Neural crest cell (in vitro differentiated cells): Measurements from ENCODE around the gene TTC38. TPM values are rescaled to one million over a fixed set of nuclear protein-coding genes. Genes with fewer than 3 reads are reported as not detected.

Source experiments
- DNase-seq: peaks from one replicate; pipeline ENCODE4 v3.0.0; 2021; ENCODE audit warnings: low read depth, mixed read lengths, low spot score
- H3K27ac Mint-ChIP-seq: one replicate; pipeline ENCODE4 v1.8.0; 2021; ENCODE audit warnings: mild to moderate bottlenecking, mixed read lengths; ENCODE audit not compliant: unreplicated experiment
- H3K27me3 Mint-ChIP-seq: 2 replicates; pipeline ENCODE4 v1.8.0; 2021; ENCODE audit warnings: low read depth, mild to moderate bottlenecking, mixed read lengths
- H3K36me3 Mint-ChIP-seq: 2 replicates; pipeline ENCODE4 v1.8.0; 2021; ENCODE audit warnings: low read depth, mild to moderate bottlenecking, mixed read lengths
- H3K4me1 Mint-ChIP-seq: 2 replicates; pipeline ENCODE4 v1.8.0; 2021; ENCODE audit warnings: mixed read lengths
- H3K4me3 Mint-ChIP-seq: one replicate; pipeline ENCODE4 v1.8.0; 2021; ENCODE audit warnings: mild to moderate bottlenecking, mixed read lengths
- H3K9me3 Mint-ChIP-seq: 2 replicates; pipeline ENCODE4 v1.8.0; 2021; ENCODE audit warnings: mixed read lengths
- CTCF ChIP-seq: fragments of 200-600 bp; sonication (generic); conservative IDR thresholded peaks from 2 replicates; pipeline ENCODE4 v1.5.0; 2021; ENCODE audit warnings: antibody characterized with exemption, mild to moderate bottlenecking
- total RNA-seq: library from RNA; stranded (reverse); gene quantifications from 2 replicates; pipeline ENCODE4 v1.2.1, GENCODE V29; 2021

The TTC38 gene
- total RNA-seq, 1 donor from 2014 or later: 34.8 TPM

GRCh38 chr22:46286006-46286405 lies 18.2 kb downstream of the TTC38 start:
- no peaks in the 10 kb centered on the region for H3K9me3 Mint-ChIP-seq
- no peak overlapping the region for H3K4me3 Mint-ChIP-seq
- H3K27ac Mint-ChIP-seq: no peak overlapping the region
- H3K36me3 Mint-ChIP-seq: peaks cover 10% of the 10 kb centered on the region
- H3K27me3 Mint-ChIP-seq: no peaks in the 10 kb centered on the region
- no peaks in the 10 kb centered on the region for H3K4me1 Mint-ChIP-seq
- no peak for DNase-seq
- no peak for TF ChIP-seq CTCF

- Mint-ChIP-seq H3K4me3 (no peak overlapping the region), H3K36me3 (peaks cover 6% of the 10 kb centered on the region), H3K27me3 (no peaks in the 10 kb centered on the region), H3K9me3 (no peaks in the 10 kb centered on the region), H3K4me1 (no peaks in the 10 kb centered on the region), H3K27ac (no peak overlapping the region)
- no peak for TF ChIP-seq CTCF
- DNase-seq: no peak
Measured at GRCh38 chr22:46286941-46287872, 19.4 kb downstream of the TTC38 start.

- no peak overlapping the region for H3K4me3 Mint-ChIP-seq
- no peak for TF ChIP-seq CTCF
- no peaks in the 10 kb centered on the region for H3K27me3 Mint-ChIP-seq
- H3K36me3 Mint-ChIP-seq: peaks cover 11% of the 10 kb centered on the region
- no peak overlapping the region for H3K27ac Mint-ChIP-seq
- H3K4me1 Mint-ChIP-seq: no peaks in the 10 kb centered on the region
- no peak for DNase-seq
- no peaks in the 10 kb centered on the region for H3K9me3 Mint-ChIP-seq
Measured at GRCh38 chr22:46287873-46288751, 20.3 kb downstream of the TTC38 start.

- H3K4me1 Mint-ChIP-seq: no peaks in the 10 kb centered on the region
- H3K27me3 Mint-ChIP-seq: no peaks in the 10 kb centered on the region
- TF ChIP-seq CTCF: no peak
- no peaks in the 10 kb centered on the region for H3K9me3 Mint-ChIP-seq
- no peak overlapping the region for H3K27ac Mint-ChIP-seq
- DNase-seq: no peak
- peaks cover 11% of the 10 kb centered on the region for H3K36me3 Mint-ChIP-seq
- no peak overlapping the region for H3K4me3 Mint-ChIP-seq
Measured at GRCh38 chr22:46288846-46289243, 21.0 kb downstream of the TTC38 start.

GRCh38 chr22:46289244-46289891 lies 21.6 kb downstream of the TTC38 start:
- Mint-ChIP-seq H3K36me3 (peaks cover 6% of the 10 kb centered on the region), H3K4me1 (no peaks in the 10 kb centered on the region), H3K4me3 (no peak overlapping the region), H3K27me3 (no peaks in the 10 kb centered on the region), H3K9me3 (no peaks in the 10 kb centered on the region), H3K27ac (no peak overlapping the region)
- TF ChIP-seq CTCF: no peak
- DNase-seq: no peak
